ENCODE data around the gene DPP6. TPM values are rescaled to one million over a fixed set of nuclear protein-coding genes. Genes with fewer than 3 reads are reported as not detected.

DPP6 gene
- total and polyA plus RNA-seq, 11 donors = 0.05 to 2.9 (median 0.11) TPM; not detected in 3

- no peak overlapping the region for H3K4me3 ChIP-seq
- intact Hi-C loops (cut with DNase I) = no loop called here
- DNase-seq (no peak), ATAC-seq (no peak)
- H3K27ac ChIP-seq = no peak overlapping the region
- TF ChIP-seq POLR2A (IDR thresholded peaks at IDR 0.05) (no peak), CTCF (IDR thresholded peaks at IDR 0.05) (no peak)
- H3K27me3 ChIP-seq = peaks cover 0 to 2% (median 0%) of the 10 kb centered on the region in 9 donors
- 65 to 84% (median 68%) methylated on average over 5 of the region's 5 CpGs for WGBS, 4 donors
- no peaks in the 10 kb centered on the region for H3K9me3 ChIP-seq
- H3K36me3 ChIP-seq = no peaks in the 10 kb centered on the region
- H3K4me1 ChIP-seq = no peaks in the 10 kb centered on the region
Measured at GRCh38 chr7:154440651-154441050, 388.5 kb downstream of the DPP6 start.

DNA sequence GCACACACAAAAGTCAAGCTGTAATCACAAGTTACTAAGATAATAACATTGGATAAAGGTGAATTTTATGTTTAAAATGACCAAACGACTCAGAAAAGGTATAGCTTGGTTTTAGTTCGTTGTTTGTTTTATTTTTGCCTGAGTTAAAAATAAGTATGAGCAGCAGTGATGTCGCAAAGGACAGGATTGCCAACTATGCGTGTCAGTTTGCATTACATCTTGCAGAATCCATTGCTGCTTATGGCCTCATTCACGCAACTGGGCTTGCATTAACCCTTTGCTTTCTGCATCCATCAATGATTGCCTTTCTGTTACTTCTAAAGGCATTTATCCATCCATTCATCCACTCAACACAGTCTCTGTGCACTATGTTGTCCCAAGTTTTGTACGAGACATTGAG, 389.6 kb downstream of the DPP6 start:
- Histone ChIP-seq H3K4me1 (no peaks in the 10 kb centered on the region), H3K9me3 (peaks cover 0 to 7% (median 0%) of the 10 kb centered on the region in 12 donors), H3K27ac (no peak overlapping the region), H3K4me3 (no peak overlapping the region), H3K27me3 (no peaks in the 10 kb centered on the region), H3K36me3 (no peaks in the 10 kb centered on the region)
- 34 to 42% (median 37%) methylated on average over 6 of the region's 6 CpGs for WGBS, 4 donors
- DNase-seq = no peak
- no peak for ATAC-seq
- intact Hi-C loops (cut with DNase I) = no loop called here
- TF ChIP-seq POLR2A (IDR thresholded peaks at IDR 0.05) = no peak

DNA sequence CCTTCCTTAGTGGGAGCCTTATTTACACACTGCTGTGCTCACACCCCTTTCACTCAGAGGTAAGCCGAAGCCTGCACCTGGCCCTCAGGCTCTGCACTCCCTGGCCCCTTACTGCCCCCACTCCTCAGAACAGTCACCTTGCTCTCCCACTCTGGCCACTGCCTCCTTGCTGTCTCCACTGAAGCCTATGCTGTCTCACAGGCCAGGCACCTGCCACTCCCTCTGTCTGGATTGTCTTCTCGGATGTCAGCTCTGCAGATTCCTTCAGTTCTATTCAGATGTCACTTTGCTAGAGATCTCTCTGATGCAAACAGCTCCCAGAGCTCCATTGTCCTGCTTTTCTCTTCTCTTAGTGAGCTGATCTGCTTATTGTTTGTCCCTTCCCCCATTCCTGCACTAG, 390.7 kb downstream of the DPP6 start:
- no peak for TF ChIP-seq CTCF (IDR thresholded peaks at IDR 0.05)
- Histone ChIP-seq H3K36me3 (no peaks in the 10 kb centered on the region), H3K9me3 (peaks cover 0 to 11% (median 0%) of the 10 kb centered on the region in 12 donors), H3K4me1 (no peaks in the 10 kb centered on the region), H3K4me3 (no peak overlapping the region), H3K27ac (no peak overlapping the region), H3K27me3 (no peaks in the 10 kb centered on the region)
- intact Hi-C loops (cut with DNase I) = no loop called here
- WGBS, 4 donors = 36 to 60% (median 50%) methylated on average over 2 of the region's 2 CpGs
- no peak for DNase-seq
- ATAC-seq = no peak

GRCh38 chr7:154450451-154450850, 398.3 kb downstream of the DPP6 start:
- intact Hi-C loops (cut with DNase I) = no loop called here
- H3K27ac ChIP-seq = no peak overlapping the region
- H3K9me3 ChIP-seq = peaks cover 0 to 15% (median 0%) of the 10 kb centered on the region in 12 donors
- no peaks in the 10 kb centered on the region for H3K27me3 ChIP-seq
- ATAC-seq (no peak), DNase-seq (no peak)
- no peak for TF ChIP-seq POLR2A (IDR thresholded peaks at IDR 0.05)
- no peak for TF ChIP-seq CTCF (IDR thresholded peaks at IDR 0.05)
- H3K4me3 ChIP-seq = no peak overlapping the region
- no peaks in the 10 kb centered on the region for H3K36me3 ChIP-seq
- 73 to 78% (median 77%) methylated on average over 6 of the region's 6 CpGs for WGBS, 4 donors
- no peaks in the 10 kb centered on the region for H3K4me1 ChIP-seq

Measured in heart left ventricle (tissue), 16 donors.